Endothelial cell of umbilical vein (primary cell): ENCODE data around the gene FKBP2. TPM values are rescaled to one million over a fixed set of nuclear protein-coding genes. Genes with fewer than 3 reads are reported as not detected.

Experiments used
- BruUV-seq: library from RNA; stranded (reverse); fragments of 400-500 nt; replicated peaks from 2 replicates; lab custom pipeline; 2021; lab: Mats Ljungman, UMichigan
- CTCF ChIA-PET: fragments of 300-600, 350-600 bp; sonication (Branson Sonifier 250); formaldehyde crosslinking; loops from one replicate; lab custom pipeline; 2021; ENCODE audit warnings: antibody characterized with exemption, inconsistent platforms; lab: Charles Lee
- POLR2A ChIA-PET: fragments of 300-600, 350-600 bp; sonication (Branson Sonifier 250); formaldehyde crosslinking; loops from one replicate; lab custom pipeline; 2021; ENCODE audit warnings: antibody characterized with exemption, inconsistent platforms; lab: Charles Lee
- DNase-seq: peaks from one replicate; pipeline ENCODE4 v3.0.0-alpha.2; 2011; ENCODE audit warnings: low read depth, low spot score
- FAIRE-seq: peaks from 2 replicates; lab custom pipeline; 2011; peaks lifted over from hg19 to GRCh38; lab: Jason Lieb, UNC
- H2AFZ ChIP-seq: 2 replicates; pipeline ENCODE4 v1.6.0; 2012; ENCODE audit warnings: low read depth, low read length, control low read depth, inconsistent platforms
- H3K27ac ChIP-seq: 2 replicates; pipeline ENCODE4 v1.5.1; 2011; ENCODE audit warnings: low read depth, mild to moderate bottlenecking, control low read depth, low read length, moderate library complexity; ENCODE audit not compliant: insufficient read depth
- H3K27me3 ChIP-seq, 2 experiments: 2 replicates each; pipeline versions ENCODE4 v1.6.0 to v1.6.1; 2011; ENCODE audit warnings: low read length in 2 of 2, mixed read lengths in 1 of 2; ENCODE audit not compliant: control insufficient read depth in 2 of 2, insufficient read depth in 2 of 2
- H3K36me3 ChIP-seq, 2 experiments: 2 replicates in 1 of 2; 3 replicates in 1 of 2; pipeline ENCODE4 v1.5.1; 2011; ENCODE audit warnings: low read length in 2 of 2, mild to moderate bottlenecking in 1 of 2, moderate library complexity in 1 of 2; ENCODE audit not compliant: control insufficient read depth in 2 of 2, insufficient read depth in 2 of 2; ENCODE audit errors: extremely low read depth in 1 of 2
- H3K4me1 ChIP-seq: 3 replicates; pipeline ENCODE4 v1.5.1; 2011; ENCODE audit warnings: mild to moderate bottlenecking, low read length; ENCODE audit not compliant: control insufficient read depth, insufficient read depth; ENCODE audit errors: extremely low read depth
- H3K4me2 ChIP-seq: 2 replicates; pipeline ENCODE4 v1.6.1; 2011; ENCODE audit warnings: low read length, control low read depth, mixed read lengths; ENCODE audit not compliant: insufficient read depth
- H3K4me3 ChIP-seq, 3 experiments: fragments of 200-600 bp in 1 of 3; sonication (generic), shearing (Covaris generic) in 1 of 3; replicated peaks in 1 of 3; 2 replicates each; pipeline ENCODE4 v1.5.1; 2011 to 2016; ENCODE audit warnings: control low read depth in 3 of 3, low read length in 3 of 3, mild to moderate bottlenecking in 2 of 3, inconsistent platforms in 1 of 3, low read depth in 1 of 3, moderate library complexity in 1 of 3; ENCODE audit not compliant: insufficient read depth in 1 of 3
- H3K79me2 ChIP-seq: 2 replicates; pipeline ENCODE4 v1.6.0; 2012; ENCODE audit warnings: low read length, inconsistent platforms; ENCODE audit not compliant: control insufficient read depth, insufficient read depth
- H3K9ac ChIP-seq: replicated peaks from 2 replicates; pipeline ENCODE3; 2011; ENCODE audit warnings: low read length, control low read depth; ENCODE audit not compliant: insufficient read depth; ENCODE audit errors: extremely low read depth
- H3K9me1 ChIP-seq: replicated peaks from 3 replicates; pipeline ENCODE4 v1.6.0; 2011; ENCODE audit warnings: mild to moderate bottlenecking, low read length; ENCODE audit not compliant: control insufficient read depth, insufficient read depth; ENCODE audit errors: extremely low read depth
- H3K9me3 ChIP-seq: replicated peaks from 2 replicates; pipeline ENCODE4 v1.5.1; 2012; ENCODE audit warnings: low read length, inconsistent platforms; ENCODE audit not compliant: control insufficient read depth, insufficient read depth
- H4K20me1 ChIP-seq: replicated peaks from 2 replicates; pipeline ENCODE3; 2011; ENCODE audit warnings: mild to moderate bottlenecking, low read length; ENCODE audit not compliant: control insufficient read depth, insufficient read depth; ENCODE audit errors: extremely low read depth
- CTCF ChIP-seq, 2 donors: IDR thresholded peaks; 1 replicate in 1 of 2; 2 replicates in 1 of 2; pipeline ENCODE4 v1.5.1; 2011; ENCODE audit warnings: low read length in 2 of 2, mild to moderate bottlenecking in 2 of 2, moderate library complexity in 2 of 2, control low read depth in 1 of 2, inconsistent platforms in 1 of 2, low read depth in 1 of 2; ENCODE audit not compliant: insufficient read depth in 1 of 2; ENCODE audit errors: extremely low read depth in 1 of 2
- EZH2 ChIP-seq: IDR thresholded peaks from 2 replicates; pipeline ENCODE4 v1.6.1; 2012; ENCODE audit warnings: borderline replicate concordance, low read depth, mild to moderate bottlenecking, moderate library complexity, low read length, inconsistent platforms; ENCODE audit not compliant: severe bottlenecking
- FOS ChIP-seq: IDR thresholded peaks from 2 replicates; pipeline ENCODE4 v1.6.1; 2011; ENCODE audit warnings: mild to moderate bottlenecking, low read length, moderate library complexity, borderline replicate concordance; ENCODE audit not compliant: insufficient read depth
- GATA2 ChIP-seq: IDR thresholded peaks from 2 replicates; pipeline ENCODE4 v1.7.0; 2011; ENCODE audit warnings: low read depth, mild to moderate bottlenecking, moderate library complexity, mixed read lengths, low read length; ENCODE audit not compliant: insufficient read length, insufficient read depth
- JUN ChIP-seq: IDR thresholded peaks from 2 replicates; pipeline ENCODE4 v1.6.1; 2011; ENCODE audit warnings: borderline replicate concordance, low read depth; ENCODE audit not compliant: insufficient read length, insufficient read depth
- MAX ChIP-seq: IDR thresholded peaks from 2 replicates; pipeline ENCODE4 v1.6.1; 2011; ENCODE audit not compliant: insufficient read depth, insufficient read length
- MYC ChIP-seq: IDR thresholded peaks from one replicate; pipeline ENCODE4 v1.6.1; 2011; ENCODE audit warnings: mild to moderate bottlenecking, low read depth, low read length
- POLR2A ChIP-seq: IDR thresholded peaks from 2 replicates; pipeline ENCODE4 v1.6.1; 2012; ENCODE audit warnings: low read depth, mild to moderate bottlenecking, control low read depth, low read length
- POLR2AphosphoS5 ChIP-seq: IDR thresholded peaks from 2 replicates; pipeline ENCODE4 v1.6.1; 2012; ENCODE audit warnings: low read depth, mild to moderate bottlenecking, control low read depth, low read length, moderate library complexity; ENCODE audit not compliant: insufficient read depth
- dilution Hi-C: fragments of 300-500 bp; cut with MboI; formaldehyde crosslinking; loops from one replicate; pipeline ENCODE4 v1.15.0; 2019; ENCODE audit warnings: low sequenced_read_pairs; ENCODE audit not compliant: extremely low pct_ligation_motif_present
- intact Hi-C: fragments of 100-400 bp; cut with micrococcal nuclease; formaldehyde crosslinking; loops from one replicate; pipeline ENCODE4 v1.10.0; 2022
- polyA plus RNA-seq, 4 experiments: library from polyadenylated mRNA; depleted of rRNA in 3 of 4; stranded (reverse) in 3 of 4; unstranded in 1 of 4; fragments of >200 nt; gene quantifications; 2 replicates each; pipeline versions ENCODE4 v1.2.1 to v1.2.3, GENCODE V29; 2011 to 2012; ENCODE audit warnings: missing spikeins in 1 of 4
- total RNA-seq: library from RNA; stranded (reverse); gene quantifications from 2 replicates; pipeline ENCODE4 v1.2.3, GENCODE V29; 2021

The FKBP2 gene
- total and polyA plus RNA-seq, 2 donors (not counting 3 experiments of a cell fraction or from before 2014, with no cell fraction given) = 48.5 to 74.4 TPM

GRCh38 chr11:64216879-64217278 lies 24.0 kb upstream of the FKBP2 start:
- ChIA-PET POLR2A (no interaction called here), CTCF (interaction anchor here (0.5 to 4.6 kb wide), 4 partner anchors 11 to 84 kb away, joined by 3 to 40 read pairs (median 3); partner anchors contain the start of gene FERMT3)
- BruUV-seq = no TSS peak
- H3K4me1 ChIP-seq = no peaks in the 10 kb centered on the region
- DNase-seq = no peak
- no peaks in the 10 kb centered on the region for H3K27me3 ChIP-seq
- no peaks in the 10 kb centered on the region for H3K9me1 ChIP-seq
- FAIRE-seq = no peak
- no peaks in the 10 kb centered on the region for H3K9me3 ChIP-seq
- TF ChIP-seq POLR2AphosphoS5 = no peak
- no peak for TF ChIP-seq MYC
- TF ChIP-seq MAX = no peak
- TF ChIP-seq POLR2A = no peak
- TF ChIP-seq GATA2 = no peak
- TF ChIP-seq CTCF (IDR thresholded peaks at IDR 0.05; ENCODE audit: extremely low read depth in 1 of 2, insufficient read depth in 1 of 2, low read depth in 1 of 2, low read length in 2 of 2) = no peak
- TF ChIP-seq EZH2 = no peak
- no peak for TF ChIP-seq JUN
- no peak for TF ChIP-seq FOS
- no peak overlapping the region for H3K4me2 ChIP-seq
- H3K79me2 ChIP-seq = no peaks in the 10 kb centered on the region
- peaks cover 0 to 3% of the 10 kb centered on the region in 2 experiments for H3K36me3 ChIP-seq
- H2AFZ ChIP-seq = no peak overlapping the region
- H3K27ac ChIP-seq = no peak overlapping the region
- H4K20me1 ChIP-seq = no peaks in the 10 kb centered on the region
- H3K9ac ChIP-seq = no peak overlapping the region
- intact Hi-C loops (no loop called here), dilution Hi-C loops (no loop called here)
- H3K4me3 ChIP-seq = no peak overlapping the region
